C4-2B (cell line): ENCODE measurements around the gene RBM14.

Experiments used
- CTCF ChIP-seq: fragments of 450-650 bp; conservative IDR thresholded peaks from 2 replicates; pipeline ENCODE4 v1.5.1; 2017; ENCODE audit warnings: mild to moderate bottlenecking
- ZFX ChIP-seq: fragments of 450-650 bp; IDR thresholded peaks from 2 replicates; pipeline ENCODE4 v1.6.1; 2017

- TF ChIP-seq CTCF: no peak
- TF ChIP-seq ZFX: no peak
Observed at GRCh38 chr11:66636411-66636810, 20.0 kb downstream of the RBM14 start.
